GM19239 (cell line): ENCODE measurements around the gene NAA10.

ENCODE experiments used
- DNase-seq: peaks from one replicate; pipeline ENCODE4 v3.0.0; 2011; ENCODE audit warnings: low spot score; ENCODE audit not compliant: insufficient read length
- FAIRE-seq: peaks from 2 replicates; lab custom pipeline; 2011; peaks lifted over from hg19 to GRCh38; lab: Jason Lieb, UNC

The NAA10 gene

GRCh38 chrX:153950127-153950526 is 15.3 kb upstream of the NAA10 start:
- no peak for FAIRE-seq
- no peak for DNase-seq

DNA sequence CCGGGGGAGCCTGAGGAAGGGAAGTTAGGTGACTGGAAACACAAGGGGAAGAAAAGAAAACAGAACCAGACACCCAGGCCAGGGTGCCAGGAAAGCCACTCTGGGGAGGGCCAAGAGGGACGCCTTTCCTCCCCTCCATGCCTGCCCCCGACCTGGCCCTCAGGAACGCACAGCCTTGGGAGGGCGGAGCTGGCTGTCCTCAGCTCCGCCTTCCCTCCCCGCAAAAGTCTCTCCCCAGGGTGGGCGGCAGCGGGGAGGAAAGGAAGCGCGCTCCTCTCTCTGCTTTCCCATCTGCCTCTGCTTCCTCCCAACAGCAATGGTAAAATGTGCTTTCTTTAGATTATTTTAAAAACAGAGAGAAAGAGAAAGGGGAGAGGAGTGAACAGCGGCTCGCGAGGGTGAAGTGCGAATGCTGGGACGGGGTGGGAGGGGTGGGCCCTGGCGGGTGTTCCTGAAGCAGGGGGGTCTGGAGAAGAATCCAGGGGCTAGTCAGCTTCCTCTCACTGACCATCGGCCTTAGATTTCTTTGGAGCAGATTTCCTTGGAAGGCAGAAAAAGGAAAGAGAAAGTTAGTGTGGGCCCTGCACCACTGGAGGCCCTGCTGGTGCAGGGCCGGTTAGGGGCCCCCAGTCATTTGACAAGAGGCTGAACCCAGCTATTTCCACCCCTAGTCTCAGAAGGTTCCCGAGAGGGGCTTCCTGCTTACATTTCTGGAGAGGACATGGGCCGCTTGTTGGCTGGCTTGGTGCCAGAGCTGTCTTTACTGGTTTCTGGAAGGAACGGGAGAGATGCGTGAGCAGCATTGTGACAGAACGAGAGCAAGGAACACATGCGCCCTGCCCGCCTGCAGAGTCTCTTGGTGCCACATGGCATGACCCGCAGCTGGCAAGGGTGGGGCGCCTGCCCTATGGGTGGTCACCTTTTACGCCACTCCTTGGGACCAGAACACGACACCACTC is 14.3 kb upstream of the NAA10 start:
- FAIRE-seq (no peak), DNase-seq (no peak)

GRCh38 chrX:153948002-153948466 is 13.2 kb upstream of the NAA10 start:
- DNase-seq (no peak), FAIRE-seq (no peak)

DNA sequence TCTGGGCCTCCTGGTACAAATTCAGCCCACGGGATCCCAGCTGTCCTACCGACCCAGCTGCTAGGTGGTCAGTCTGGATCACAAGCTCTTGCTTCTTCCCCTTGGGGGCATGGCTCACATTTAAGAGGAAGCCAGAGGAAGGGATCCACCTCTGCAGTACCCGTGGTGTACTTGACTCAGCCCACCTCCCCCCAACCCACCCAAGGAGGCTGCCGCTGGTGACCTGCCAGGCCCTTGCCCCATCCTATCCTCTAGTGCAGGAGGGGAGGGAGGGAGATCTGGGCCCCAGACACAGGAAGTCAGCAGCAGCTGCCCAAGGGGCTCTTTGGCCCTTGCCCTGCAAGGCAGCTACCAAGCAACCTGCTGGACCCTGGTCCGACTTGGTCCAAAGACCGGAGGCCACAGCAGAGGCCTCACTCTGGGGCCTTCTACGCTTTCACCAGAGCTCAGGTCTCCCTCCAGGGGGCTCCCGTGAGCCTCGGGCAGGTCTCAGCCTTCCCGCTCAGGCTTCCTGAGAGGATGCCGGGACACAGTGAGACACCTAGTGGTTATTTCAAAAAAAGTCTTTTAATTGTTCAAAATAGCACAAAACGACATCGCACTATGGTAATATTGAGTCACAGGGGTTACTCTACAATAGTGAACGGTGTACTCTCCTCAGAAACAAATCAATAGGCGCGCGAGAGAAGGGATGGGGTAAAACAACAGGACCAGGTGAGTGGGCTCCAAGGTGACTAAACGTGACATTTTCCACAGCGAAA is 12.4 kb upstream of the NAA10 start:
- FAIRE-seq (peak; percentile 80), DNase-seq (peak; percentile 83)

GRCh38 chrX:153945956-153946943 is 11.4 kb upstream of the NAA10 start:
- FAIRE-seq (no peak), DNase-seq (no peak)

DNA sequence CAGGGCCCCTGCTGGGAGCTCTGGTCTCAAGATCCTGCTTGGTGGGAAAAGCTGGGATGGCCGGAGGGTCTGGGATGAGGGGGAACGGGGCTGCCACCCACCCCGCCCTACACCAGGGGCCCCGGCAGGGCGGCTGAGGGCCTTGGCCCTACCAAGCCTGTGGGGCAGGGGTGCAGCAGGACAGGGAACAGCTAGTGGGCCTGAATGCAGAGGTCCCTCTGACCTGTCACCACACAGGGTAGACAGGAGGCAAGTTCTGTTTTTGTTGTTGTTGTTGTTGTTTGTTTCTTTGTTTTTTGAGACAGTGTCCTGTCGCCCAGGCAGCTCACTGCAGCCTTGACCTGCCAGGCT is 9.9 kb upstream of the NAA10 start:
- FAIRE-seq (no peak), DNase-seq (no peak)

DNA sequence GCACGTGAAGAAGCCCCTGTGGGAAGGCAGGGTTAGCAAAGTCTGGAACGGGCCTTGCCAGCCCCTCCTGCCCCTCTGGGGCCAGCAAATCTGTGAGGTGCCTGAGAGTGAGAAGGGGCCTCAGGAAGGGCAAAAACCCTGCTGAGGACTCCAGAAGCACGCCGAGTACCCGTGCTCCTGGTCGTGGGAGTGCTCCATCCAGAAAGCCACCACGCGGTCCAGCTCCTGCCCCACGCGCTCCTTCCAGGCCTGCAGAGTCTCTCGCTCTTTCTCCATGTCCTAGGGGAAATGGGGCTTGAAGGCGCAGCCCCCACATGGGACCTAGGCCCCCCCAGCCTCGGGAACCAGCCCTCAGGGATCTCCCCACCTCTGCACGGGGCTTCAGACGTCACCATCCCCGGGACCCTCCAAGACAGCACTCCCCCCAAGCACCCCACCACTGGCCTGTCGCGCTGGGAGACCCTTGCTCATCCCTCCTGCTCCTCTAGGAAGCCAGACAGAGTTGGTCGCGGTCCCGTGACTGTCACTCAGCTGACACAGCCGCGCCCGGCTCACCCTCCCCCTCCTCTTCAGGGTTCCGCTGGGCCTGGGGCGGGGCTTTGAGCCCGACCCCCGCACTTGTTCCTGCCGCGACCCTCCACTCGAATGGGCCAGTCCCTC is 9.4 kb upstream of the NAA10 start, which contains the start of gene RENBP:
RENBP (minus strand) TSS at position 504 of the 660 bp plus-strand sequence; CDS start at position 471, 33 bp downstream.
- DNase-seq (no peak), FAIRE-seq (peak; percentile 31)

DNA sequence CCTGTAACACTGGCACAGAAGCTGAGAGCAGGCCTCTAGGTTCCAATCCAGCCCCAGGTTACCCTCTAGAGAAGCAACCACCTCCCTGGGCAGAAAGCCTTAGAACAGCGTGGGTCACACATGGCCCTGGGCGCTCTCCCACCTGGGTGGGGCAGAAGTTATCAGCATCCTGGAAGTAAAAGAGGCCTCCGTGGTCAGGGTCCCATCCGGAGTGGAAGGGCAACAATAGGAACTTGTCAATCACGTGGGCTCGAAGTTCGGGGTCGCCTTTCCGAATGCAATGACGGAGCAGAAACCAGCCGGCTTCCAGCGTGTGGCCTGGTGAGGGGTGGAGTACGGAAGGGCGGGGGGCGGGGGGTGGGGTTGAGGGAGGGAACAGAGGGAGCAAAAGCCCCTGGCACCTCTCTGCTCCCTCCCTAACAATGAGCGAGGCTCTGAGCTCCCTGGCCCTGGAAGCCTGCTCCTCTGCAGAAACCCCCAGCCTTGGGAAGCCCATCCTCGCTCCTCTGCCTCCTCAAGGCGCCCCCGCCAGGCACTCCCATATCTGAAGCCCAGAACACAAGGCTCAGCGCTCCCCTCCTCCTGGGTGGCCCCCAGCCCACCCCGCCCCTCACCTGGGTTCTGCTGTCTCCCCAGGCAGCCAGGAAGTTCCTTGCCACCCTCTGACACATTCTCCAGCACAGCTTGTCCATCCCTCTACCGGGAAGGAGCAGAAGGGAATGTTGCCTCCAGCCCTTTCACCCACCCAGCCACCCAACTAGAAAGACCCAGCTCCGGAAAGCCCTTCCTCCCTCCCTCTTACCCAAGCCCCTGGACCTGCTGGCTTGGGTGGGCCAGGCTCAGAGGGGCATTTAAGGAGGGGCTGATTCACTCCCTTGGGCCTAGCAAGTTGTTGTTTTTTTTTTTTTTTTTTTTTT is 6.8 kb upstream of the NAA10 start:
- no peak for FAIRE-seq
- DNase-seq: no peak

DNA sequence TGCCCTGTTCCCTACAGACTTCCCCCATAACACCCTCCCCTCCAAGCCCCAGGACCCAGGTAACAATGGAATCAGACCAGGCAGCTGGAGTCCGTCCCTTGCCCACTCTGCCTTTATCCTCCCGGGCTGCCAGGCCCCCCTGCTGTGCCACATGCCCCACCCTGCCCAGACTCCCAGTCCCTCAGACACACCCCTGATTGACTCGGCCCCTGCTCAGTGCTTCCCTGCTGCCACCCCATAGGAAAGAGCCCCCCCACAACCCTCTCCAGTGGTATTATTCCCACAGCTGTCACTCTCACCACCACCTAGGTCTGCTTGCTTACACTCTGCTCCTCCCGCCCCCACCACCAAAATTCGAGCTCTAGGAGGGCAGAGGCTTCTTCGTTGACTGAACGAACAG is 4.7 kb upstream of the NAA10 start:
- FAIRE-seq (no peak), DNase-seq (no peak)

DNA sequence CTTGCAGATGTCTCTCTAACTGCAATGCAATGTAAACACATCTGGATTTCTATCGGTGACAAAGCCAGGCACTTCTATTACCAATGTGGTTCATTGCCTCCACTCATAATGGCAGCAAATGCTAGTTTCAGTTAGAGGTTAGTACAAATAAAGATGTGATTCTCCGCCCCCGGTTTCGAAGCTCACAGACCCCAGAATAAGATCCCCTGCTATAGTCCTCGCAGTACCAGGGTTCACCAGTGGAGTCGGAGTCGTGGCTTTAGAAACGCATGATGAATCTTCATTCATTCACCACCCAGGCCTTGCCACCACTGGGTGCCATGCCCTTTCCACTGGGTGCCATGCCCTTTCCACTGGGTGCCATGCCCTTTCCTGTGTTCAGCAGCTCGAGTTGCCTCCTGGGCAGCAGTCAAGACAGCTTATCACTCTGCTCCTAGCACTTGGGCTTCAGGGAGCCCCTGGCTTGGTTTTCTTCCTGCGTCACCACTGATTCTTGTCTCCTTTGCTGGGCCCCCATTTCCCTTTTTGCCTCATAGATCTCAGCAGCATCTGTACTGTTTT is 3.5 kb upstream of the NAA10 start:
- DNase-seq: no peak
- no peak for FAIRE-seq

DNA sequence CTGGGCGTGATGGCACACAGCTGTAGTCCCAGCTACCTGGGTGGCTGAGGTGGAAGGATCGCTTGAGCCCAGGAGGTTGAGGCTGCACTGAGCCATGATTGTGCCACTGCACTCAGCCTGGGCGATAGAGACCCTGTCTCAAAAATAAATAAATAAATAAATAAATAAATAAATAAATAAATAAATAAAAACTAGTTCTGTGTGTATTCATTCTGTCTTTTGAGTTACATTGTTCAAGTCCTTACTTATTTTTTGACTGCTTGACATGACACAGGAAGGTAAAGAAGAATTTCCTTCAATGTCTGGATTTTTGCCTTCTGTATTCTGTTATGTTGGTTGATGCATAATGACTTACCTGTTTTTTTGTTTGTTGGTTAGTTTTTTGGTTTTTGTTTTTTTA is 2.2 kb upstream of the NAA10 start:
- DNase-seq (no peak), FAIRE-seq (no peak)

- DNase-seq (no peak), FAIRE-seq (peak; percentile 68)
Measured at GRCh38 chrX:153935326-153935851, 552 bp upstream of the NAA10 start.

DNA sequence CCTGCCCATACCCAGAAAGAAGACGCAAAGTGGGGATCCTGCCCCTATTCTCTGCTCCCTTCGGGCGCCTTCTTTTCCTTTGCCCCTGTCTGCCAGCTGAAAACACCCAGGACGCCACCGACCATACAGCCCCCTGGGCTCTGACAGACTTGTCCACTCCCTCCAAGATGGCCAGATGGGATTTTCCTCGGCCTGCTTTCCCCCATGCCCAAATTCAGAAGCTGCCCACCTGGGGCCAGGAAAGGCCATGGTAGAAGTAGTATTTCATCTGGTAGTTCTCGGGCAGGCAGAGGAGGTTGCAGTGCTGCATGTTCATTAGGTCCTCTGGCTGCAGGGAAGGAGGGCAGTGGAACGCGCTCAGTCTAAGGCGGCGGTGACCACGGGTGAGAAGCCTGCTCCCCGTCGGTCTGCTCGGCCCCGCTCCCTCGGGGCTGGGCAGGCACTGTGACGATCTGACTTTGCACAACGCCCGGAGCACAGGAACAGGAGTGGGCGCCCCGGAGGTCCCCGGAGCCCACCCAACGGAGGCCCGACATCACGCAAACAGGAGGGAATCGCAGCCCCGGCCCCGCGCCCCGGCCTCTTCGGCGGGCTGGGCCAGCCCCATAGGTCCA is 582 bp downstream of the NAA10 start:
- FAIRE-seq (peak; percentile 58), DNase-seq (no peak)

- DNase-seq: no peak
- FAIRE-seq: peak; percentile 80
Measured at GRCh38 chrX:153933748-153934147, 1.1 kb downstream of the NAA10 start.

DNA sequence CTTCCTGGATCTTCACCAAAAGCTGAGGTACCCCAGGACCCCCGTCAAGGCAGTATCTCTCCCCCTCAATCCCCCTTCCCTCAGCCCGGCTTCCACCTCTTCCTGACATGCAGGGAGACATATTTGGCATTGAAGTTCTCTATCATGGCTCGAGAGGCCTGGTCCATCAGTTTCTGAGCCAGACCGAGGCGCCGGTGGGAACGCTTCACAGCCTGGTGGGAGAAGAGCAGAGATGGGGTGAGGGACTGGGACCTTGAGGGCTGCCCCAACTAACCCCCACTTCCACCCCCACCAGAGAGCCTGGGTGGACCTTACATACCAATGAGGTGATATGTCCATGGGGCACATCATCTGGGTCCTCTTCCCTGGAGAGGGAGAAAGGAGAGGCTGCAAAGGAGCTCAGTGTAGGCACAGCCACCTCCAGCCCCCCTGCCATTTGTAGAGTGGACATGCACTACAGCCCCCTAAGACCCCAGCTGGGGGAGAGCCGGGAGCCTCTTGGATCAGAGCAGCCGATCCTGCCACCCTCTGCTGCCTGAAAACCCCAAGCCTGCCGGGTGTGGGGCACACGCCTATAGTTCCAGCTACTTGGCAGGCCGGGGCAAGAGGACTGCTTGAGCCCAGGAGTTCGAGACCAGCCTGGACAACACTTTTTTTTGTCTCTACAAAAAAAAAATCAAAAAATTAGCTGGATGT is 2.5 kb downstream of the NAA10 start:
- no peak for FAIRE-seq
- DNase-seq: no peak

DNA sequence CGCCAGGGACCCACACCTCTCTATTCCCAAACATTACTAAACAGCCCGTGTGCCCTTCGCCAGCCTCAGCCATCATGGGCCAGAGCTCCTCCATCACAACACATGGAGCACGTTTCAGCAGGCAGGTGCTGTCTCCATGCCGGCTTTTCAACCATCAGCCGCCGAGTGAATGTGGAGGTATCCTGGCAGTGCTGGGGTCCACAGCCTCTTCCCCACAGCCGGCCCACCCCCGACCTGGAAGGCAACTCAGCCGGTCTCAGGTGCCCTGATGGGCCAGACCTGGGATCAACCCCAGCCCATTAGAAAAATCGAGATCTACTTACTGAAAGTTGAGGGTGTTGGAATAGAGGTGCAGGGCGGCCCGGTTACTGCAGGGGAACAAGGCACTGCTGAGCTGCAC is 3.1 kb downstream of the NAA10 start:
- no peak for DNase-seq
- FAIRE-seq: no peak

- no peak for FAIRE-seq
- no peak for DNase-seq
Measured at GRCh38 chrX:153931151-153931550, 3.7 kb downstream of the NAA10 start.
